ENCODE results near the gene DOCK4. TPM values are rescaled to one million over a fixed set of nuclear protein-coding genes. Genes with fewer than 3 reads are reported as not detected.

DOCK4 gene
- total RNA-seq, 2 donors from 2014 or later = 6.5 to 11.1 TPM

GRCh38 chr7:112120696-112121217 lies 85.4 kb downstream of the DOCK4 start:
- DNase-seq = no peak
- Histone ChIP-seq H3K36me3 (no peaks in the 10 kb centered on the region), H3K27me3 (no peaks in the 10 kb centered on the region), H3K27ac (no peak overlapping the region), H3K9ac (ENCODE audit: low read depth in 2 of 2, low read length in 2 of 2) (no peak overlapping the region), H3K4me3 (no peak overlapping the region), H3K4me1 (no peaks in the 10 kb centered on the region), H3K9me3 (no peaks in the 10 kb centered on the region)
- TF ChIP-seq CTCF (IDR thresholded peaks at IDR 0.05) = no peak
- intact Hi-C loops (cut with DNase I) = no loop called here

GRCh38 chr7:112118581-112119566 lies 87.3 kb downstream of the DOCK4 start:
- Histone ChIP-seq H3K27me3 (no peaks in the 10 kb centered on the region), H3K27ac (no peak overlapping the region), H3K4me3 (no peak overlapping the region), H3K36me3 (no peaks in the 10 kb centered on the region), H3K9ac (ENCODE audit: low read depth in 2 of 2, low read length in 2 of 2) (no peak overlapping the region), H3K4me1 (no peaks in the 10 kb centered on the region), H3K9me3 (no peaks in the 10 kb centered on the region)
- intact Hi-C loops (cut with DNase I) = no loop called here
- TF ChIP-seq CTCF (IDR thresholded peaks at IDR 0.05) = no peak
- no peak for DNase-seq

DNA sequence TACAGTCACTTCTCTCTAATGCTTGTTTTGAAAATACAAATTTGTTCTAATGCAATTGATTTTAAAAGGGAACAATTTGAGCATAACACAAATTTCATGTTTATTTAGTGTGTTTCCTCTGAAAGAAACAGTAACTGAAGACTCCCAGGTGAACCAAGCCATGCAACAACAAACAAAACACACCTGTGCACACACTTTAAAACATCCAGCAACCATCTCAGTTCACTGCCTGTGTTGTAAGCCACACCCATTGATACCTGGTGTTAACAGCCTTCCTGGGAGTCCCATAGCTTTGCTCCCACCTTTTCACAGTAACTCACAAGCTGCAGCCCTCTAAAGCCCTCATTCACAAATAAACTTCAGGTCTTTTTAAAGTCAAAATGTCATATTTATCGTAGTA lies 89.3 kb downstream of the DOCK4 start:
- Histone ChIP-seq H3K4me3 (no peak overlapping the region), H3K9ac (ENCODE audit: low read depth in 2 of 2, low read length in 2 of 2) (no peak overlapping the region), H3K27ac (no peak overlapping the region), H3K9me3 (no peaks in the 10 kb centered on the region), H3K4me1 (no peaks in the 10 kb centered on the region), H3K27me3 (no peaks in the 10 kb centered on the region), H3K36me3 (no peaks in the 10 kb centered on the region)
- peak; percentile 35 for DNase-seq
- intact Hi-C loops (cut with DNase I) = no loop called here
- TF ChIP-seq CTCF (IDR thresholded peaks at IDR 0.05) = no peak

- intact Hi-C loops (cut with DNase I) = no loop called here
- Histone ChIP-seq H3K27me3 (no peaks in the 10 kb centered on the region), H3K4me1 (no peaks in the 10 kb centered on the region), H3K27ac (no peak overlapping the region), H3K36me3 (no peaks in the 10 kb centered on the region), H3K4me3 (no peak overlapping the region), H3K9ac (ENCODE audit: low read depth in 2 of 2, low read length in 2 of 2) (no peak overlapping the region), H3K9me3 (no peaks in the 10 kb centered on the region)
- no peak for DNase-seq
- no peak for TF ChIP-seq CTCF (IDR thresholded peaks at IDR 0.05)
These were observed 89.8 kb downstream of the DOCK4 start for GRCh38 chr7:112116358-112116757.

GRCh38 chr7:112115880-112116279 lies 90.3 kb downstream of the DOCK4 start:
- Histone ChIP-seq H3K9ac (ENCODE audit: low read depth in 2 of 2, low read length in 2 of 2) (no peak overlapping the region), H3K9me3 (no peaks in the 10 kb centered on the region), H3K4me3 (no peak overlapping the region), H3K27me3 (no peaks in the 10 kb centered on the region), H3K27ac (no peak overlapping the region), H3K36me3 (no peaks in the 10 kb centered on the region), H3K4me1 (no peaks in the 10 kb centered on the region)
- intact Hi-C loops (cut with DNase I) = no loop called here
- DNase-seq = no peak
- TF ChIP-seq CTCF (IDR thresholded peaks at IDR 0.05) = no peak

Data from colonic mucosa (tissue), 4 donors.